Ishikawa (cell line): ENCODE data around the gene CTNNB1.

Experiments
- CEBPB ChIP-seq: IDR thresholded peaks from 2 replicates; pipeline ENCODE4 v1.6.1; 2012
- CREB1 ChIP-seq: IDR thresholded peaks from 2 replicates; pipeline ENCODE4 v1.6.1; 2012; ENCODE audit warnings: low read depth
- EGR1 ChIP-seq: IDR thresholded peaks from 2 replicates; pipeline ENCODE4 v1.6.1; 2012
- EP300 ChIP-seq: IDR thresholded peaks from 2 replicates; pipeline ENCODE4 v1.6.1; 2012; ENCODE audit warnings: borderline replicate concordance
- FOXM1 ChIP-seq: IDR thresholded peaks from 2 replicates; pipeline ENCODE4 v1.6.1; 2012; ENCODE audit warnings: low read depth, borderline replicate concordance
- NFIC ChIP-seq: IDR thresholded peaks from 2 replicates; pipeline ENCODE4 v1.6.1; 2012
- RAD21 ChIP-seq: IDR thresholded peaks from 2 replicates; pipeline ENCODE4 v1.6.1; 2012; ENCODE audit warnings: low read depth
- REST ChIP-seq: IDR thresholded peaks from 2 replicates; pipeline ENCODE4 v1.6.1; 2012; ENCODE audit warnings: low read depth, mild to moderate bottlenecking
- TAF1 ChIP-seq: IDR thresholded peaks from 2 replicates; pipeline ENCODE4 v1.6.1; 2012; ENCODE audit warnings: low read depth, mild to moderate bottlenecking
- TCF12 ChIP-seq: IDR thresholded peaks from 2 replicates; pipeline ENCODE4 v1.6.1; 2012; ENCODE audit warnings: low read depth
- TEAD4 ChIP-seq: IDR thresholded peaks from 2 replicates; pipeline ENCODE4 v1.6.1; 2012
- USF1 ChIP-seq: IDR thresholded peaks from 2 replicates; pipeline ENCODE4 v1.6.1; 2012
- YY1 ChIP-seq: IDR thresholded peaks from 2 replicates; pipeline ENCODE4 v1.6.1; 2012; ENCODE audit warnings: low read depth
- ZBTB7A ChIP-seq: IDR thresholded peaks from 2 replicates; pipeline ENCODE4 v1.6.1; 2012; ENCODE audit warnings: low read depth
- TF ChIP-seq, protein P1 (sequence below): IDR thresholded peaks from 2 replicates; pipeline ENCODE4 v1.6.1; 2012

Gene CTNNB1

GRCh38 chr3:41267975-41268640 lies 68.8 kb downstream of the CTNNB1 start:
- TF ChIP-seq CREB1 (no peak), USF1 (peak; percentile 49), ZBTB7A (no peak), YY1 (0 out of 2 replicates have a peak, but pooled peaks have one; percentile 28), CEBPB (peak; percentile 85), TCF12 (peak; percentile 48; the same call in 1 of the 2 replicates)
- TF ChIP-seq, protein P1, sequence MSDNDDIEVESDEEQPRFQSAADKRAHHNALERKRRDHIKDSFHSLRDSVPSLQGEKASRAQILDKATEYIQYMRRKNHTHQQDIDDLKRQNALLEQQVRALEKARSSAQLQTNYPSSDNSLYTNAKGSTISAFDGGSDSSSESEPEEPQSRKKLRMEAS, result peak; percentile 41; the same call in 1 of the 2 replicates

DNA sequence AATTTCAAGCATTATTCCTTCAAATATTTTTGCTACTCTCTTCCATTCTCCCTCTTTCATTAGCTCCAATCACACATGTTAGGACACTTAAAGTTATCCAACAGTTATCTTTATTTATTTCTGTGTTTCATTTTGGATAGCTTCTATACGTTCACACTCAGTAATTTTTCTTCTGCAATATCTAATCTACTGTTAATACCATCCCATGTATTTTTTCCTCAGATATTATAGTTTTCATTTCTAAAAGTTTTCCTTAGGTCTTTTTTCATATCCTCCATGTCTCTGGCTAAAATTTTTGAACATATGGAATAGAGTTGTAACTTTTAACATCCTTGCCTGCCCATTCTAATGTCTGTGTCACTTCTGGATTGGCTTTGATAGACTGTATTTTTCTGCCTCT lies 73.4 kb downstream of the CTNNB1 start:
- TF ChIP-seq EP300, result no peak
- TF ChIP-seq, protein P1, result no peak
- no peak for TF ChIP-seq TEAD4
- no peak for TF ChIP-seq NFIC
- no peak for TF ChIP-seq CREB1
- TF ChIP-seq USF1, result no peak
- no peak for TF ChIP-seq TCF12
- TF ChIP-seq YY1, result no peak
- TF ChIP-seq TAF1, result no peak
- no peak for TF ChIP-seq RAD21
- TF ChIP-seq FOXM1, result no peak
- no peak for TF ChIP-seq REST
- TF ChIP-seq ZBTB7A, result no peak
- no peak for TF ChIP-seq EGR1
- no peak for TF ChIP-seq CEBPB

DNA sequence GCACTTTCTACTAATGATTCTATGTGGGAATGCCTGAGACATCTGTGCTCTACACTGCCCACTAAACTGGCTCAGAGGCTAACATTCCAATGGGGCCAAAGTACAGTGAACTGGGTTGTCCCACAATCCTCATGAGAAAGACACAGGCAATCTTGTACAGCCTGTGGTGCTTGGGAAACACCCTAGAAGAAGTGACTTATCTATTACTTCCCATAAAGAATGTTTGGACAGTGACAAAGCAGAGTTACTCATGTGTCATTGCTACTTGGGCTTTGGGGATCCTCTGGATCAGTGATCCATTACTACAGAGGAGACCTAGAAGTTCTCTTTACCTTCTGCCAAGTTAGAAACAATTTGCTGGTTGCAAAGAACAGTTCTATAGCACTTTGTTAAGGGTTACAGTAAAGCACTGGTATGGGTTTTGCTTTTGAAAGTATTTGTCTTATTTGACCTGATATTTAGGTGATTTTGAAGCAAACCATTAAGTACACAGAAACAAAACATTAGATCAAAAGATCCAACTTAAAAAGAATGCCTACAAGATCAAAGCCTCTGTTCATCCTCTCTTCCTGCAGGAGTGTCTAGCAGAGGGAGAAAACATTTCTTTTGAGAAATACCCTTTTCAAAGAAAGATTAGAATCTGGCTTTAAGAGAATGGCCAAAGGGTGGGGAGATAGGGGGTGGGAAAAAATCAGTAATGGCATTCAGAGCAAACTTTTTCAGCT lies 75.8 kb downstream of the CTNNB1 start:
- TF ChIP-seq EGR1 (no peak), EP300 (no peak), TAF1 (no peak), TEAD4 (no peak), RAD21 (no peak)
- TF ChIP-seq, protein P1, result no peak

- TF ChIP-seq USF1, result no peak
- TF ChIP-seq EP300, result no peak
- TF ChIP-seq, protein P1, result no peak
- TF ChIP-seq FOXM1, result no peak
- no peak for TF ChIP-seq CEBPB
- no peak for TF ChIP-seq YY1
- TF ChIP-seq CREB1, result no peak
- TF ChIP-seq TEAD4, result no peak
- TF ChIP-seq TCF12, result no peak
- TF ChIP-seq ZBTB7A, result no peak
- no peak for TF ChIP-seq EGR1
- no peak for TF ChIP-seq REST
- no peak for TF ChIP-seq NFIC
- no peak for TF ChIP-seq TAF1
Measured at GRCh38 chr3:41276191-41276590, 76.9 kb downstream of the CTNNB1 start.
